K562 (cell line): ENCODE results near the gene MYL10. TPM values are rescaled to one million over a fixed set of nuclear protein-coding genes. Genes with fewer than 3 reads are reported as not detected.

ENCODE experiments used
- ATAC-seq: fragments of 200-7000 bp; cut with Tn5 transposase; 3 replicates; pipeline ENCODE4 v1.9.1; 2020; ENCODE audit warnings: moderate library complexity
- BruUV-seq: library from RNA; stranded (reverse); fragments of 400-500 nt; replicated peaks from 2 replicates; lab custom pipeline; 2021; lab: Mats Ljungman, UMichigan
- CTCF ChIA-PET: fragments of 300-600 bp; formaldehyde crosslinking; extraction: SDS; loops from one replicate; lab custom pipeline; 2021; ENCODE audit warnings: low intra/inter-chr PET ratio; lab: Yijun Ruan, JAX
- POLR2A ChIA-PET: fragments of 300-600, 350-650 bp; sonication (Branson Sonifier 250); formaldehyde crosslinking; extraction: SDS; loops from one replicate; lab custom pipeline; 2021; ENCODE audit warnings: antibody characterized with exemption, inconsistent platforms; lab: Yijun Ruan, JAX
- DNase-seq, 4 experiments: peaks; one replicate each; pipeline versions ENCODE4 v3.0.0 to v3.0.0-alpha.2; 2011 to 2018; ENCODE audit warnings: low spot score in 3 of 4, mixed read lengths in 3 of 4; ENCODE audit errors: extremely low read depth in 1 of 4
- FAIRE-seq: peaks from 2 replicates; lab custom pipeline; 2011; peaks lifted over from hg19 to GRCh38; lab: Jason Lieb, UNC
- H2AFZ ChIP-seq: 2 replicates; pipeline ENCODE4 v1.6.0; 2011; ENCODE audit warnings: low read depth, low read length, control low read depth, inconsistent platforms
- H3K27ac ChIP-seq: fragments of 200-600 bp; 3 replicates; pipeline ENCODE4 v1.8.0; 2011; ENCODE audit warnings: low read depth, mild to moderate bottlenecking, control low read depth, inconsistent platforms, low read length, moderate library complexity, mixed read lengths; ENCODE audit errors: extremely low read depth
- H3K27me3 ChIP-seq, 2 experiments: fragments of 300-600 bp in 1 of 2; 2 replicates in 1 of 2; 3 replicates in 1 of 2; pipeline versions ENCODE4 v1.6.0 to v1.8.0; 2011; ENCODE audit warnings: inconsistent platforms in 2 of 2, low read length in 2 of 2, mild to moderate bottlenecking in 1 of 2, mixed read lengths in 1 of 2, moderate library complexity in 1 of 2; ENCODE audit not compliant: control insufficient read depth in 2 of 2, insufficient read depth in 2 of 2
- H3K36me3 ChIP-seq: fragments of 300-600 bp; 3 replicates; pipeline ENCODE4 v1.8.0; 2011; ENCODE audit warnings: mild to moderate bottlenecking, low read length, inconsistent platforms; ENCODE audit not compliant: control insufficient read depth, insufficient read depth
- H3K4me1 ChIP-seq, 2 experiments: fragments of 200-600 bp in 1 of 2; replicated peaks in 1 of 2; 2 replicates in 1 of 2; 3 replicates in 1 of 2; pipeline versions ENCODE4 v1.5.1 to v1.8.0; 2011; ENCODE audit warnings: inconsistent platforms in 2 of 2, low read length in 2 of 2, mild to moderate bottlenecking in 1 of 2, mixed read lengths in 1 of 2, moderate library complexity in 1 of 2; ENCODE audit not compliant: control insufficient read depth in 2 of 2, insufficient read depth in 2 of 2
- H3K4me2 ChIP-seq: 2 replicates; pipeline ENCODE4 v1.6.1; 2011; ENCODE audit warnings: low read length, control low read depth, inconsistent platforms, mixed read lengths; ENCODE audit not compliant: insufficient read depth
- H3K4me3 ChIP-seq: fragments of 200-600 bp; sonication (generic), shearing (Covaris generic); 2 replicates; pipeline ENCODE4 v1.5.1; 2016; ENCODE audit warnings: control low read depth, inconsistent platforms
- H3K79me2 ChIP-seq: fragments of 200-600 bp; 3 replicates; pipeline ENCODE4 v1.8.0; 2011; ENCODE audit warnings: low read length, inconsistent platforms; ENCODE audit not compliant: control insufficient read depth, insufficient read depth
- H3K9ac ChIP-seq, 2 experiments: 2 replicates each; pipeline versions ENCODE4 v1.6.0 to v1.6.1; 2011; ENCODE audit warnings: low read depth in 2 of 2, low read length in 2 of 2, control low read depth in 1 of 2, inconsistent platforms in 1 of 2, mild to moderate bottlenecking in 1 of 2, mixed read lengths in 1 of 2; ENCODE audit not compliant: insufficient read depth in 1 of 2
- H3K9me1 ChIP-seq: one replicate; pipeline ENCODE4 v1.6.0; 2011; ENCODE audit warnings: inconsistent platforms, mild to moderate bottlenecking, low read length, moderate library complexity; ENCODE audit not compliant: control insufficient read depth, insufficient read depth
- H3K9me3 ChIP-seq: replicated peaks from 2 replicates; pipeline ENCODE4 v1.5.1; 2011; ENCODE audit warnings: low read depth, low read length, inconsistent platforms; ENCODE audit not compliant: control insufficient read depth, insufficient read depth
- H4K20me1 ChIP-seq: replicated peaks from 2 replicates; pipeline ENCODE4 v1.6.1; 2011; ENCODE audit warnings: low read length, inconsistent platforms, mixed read lengths; ENCODE audit not compliant: control insufficient read depth, insufficient read depth
- CAMTA2 ChIP-seq: fragments of 250-450 bp; sonication (Bioruptor Pico); conservative IDR thresholded peaks from 2 replicates; pipeline ENCODE4 v1.5.1; 2022
- CHD1 ChIP-seq: fragments of 200-600 bp; sonication (generic); IDR thresholded peaks from one replicate; pipeline ENCODE4 v1.6.1; 2012; ENCODE audit warnings: mild to moderate bottlenecking, moderate library complexity, low read length, inconsistent platforms
- CREM ChIP-seq: IDR thresholded peaks from 2 replicates; pipeline ENCODE4 v1.6.1; 2014; ENCODE audit warnings: antibody characterized with exemption, low read depth
- JUNB ChIP-seq: fragments of 450-650 bp; formaldehyde crosslinking; conservative IDR thresholded peaks from 2 replicates; pipeline ENCODE4 v1.4.0; 2020; ENCODE audit warnings: mild to moderate bottlenecking
- MGA ChIP-seq: fragments of 450-650 bp; IDR thresholded peaks from 2 replicates; pipeline ENCODE4 v1.6.1; 2016; ENCODE audit warnings: mild to moderate bottlenecking, moderate library complexity
- MNT ChIP-seq, 2 experiments: fragments of 450-650 bp; conservative IDR thresholded peaks; 2 replicates each; pipeline ENCODE4 v1.6.1; 2017; ENCODE audit warnings: mild to moderate bottlenecking in 2 of 2, moderate library complexity in 2 of 2
- PML ChIP-seq: IDR thresholded peaks from 2 replicates; pipeline ENCODE4 v1.6.1; 2012; ENCODE audit warnings: low read length, inconsistent platforms
- PURB ChIP-seq: sonication (generic); formaldehyde crosslinking; IDR thresholded peaks from 2 replicates; pipeline ENCODE4 v1.9.0; 2021; ENCODE audit warnings: low read depth, mild to moderate bottlenecking, missing genetic modification reagents
- WGBS: fragments of 100-300 bp; shearing (Covaris generic); methylation state at CpG from one replicate; pipeline ENCODE4 v1.1.6; 2016; ENCODE audit warnings: low coverage, mixed read lengths; ENCODE audit not compliant: insufficient coverage; ENCODE audit errors: missing lambda C conversion rate; 5-methylcytosine and 5-hydroxymethylcytosine counted together
- in situ Hi-C: fragments of 300-500 bp; cut with MboI; formaldehyde crosslinking; loops from 4 replicates; pipeline ENCODE4 v1.15.0; 2018; ENCODE audit warnings: inconsistent platforms, mixed read lengths
- intact Hi-C: fragments of 100-400 bp; cut with micrococcal nuclease; formaldehyde crosslinking; loops from 2 replicates; pipeline ENCODE4 v1.14.2; 2022
- polyA plus RNA-seq, 8 experiments: library from polyadenylated mRNA; depleted of rRNA in 4 of 8; stranded (reverse) in 5 of 8; unstranded in 3 of 8; fragments of >200 nt; fragmentation: Nextera tagmentation in 2 of 8; fragmentation: Illumina TruSeq in 1 of 8; extraction: Ambion mirVana in 2 of 8; extraction: Trizol in 1 of 8; gene quantifications; 2 replicates each; pipeline versions ENCODE4 v1.2.1 to v1.2.3, GENCODE V29; 2011 to 2014; ENCODE audit warnings: inconsistent platforms in 1 of 8, missing spikeins in 1 of 8
- total RNA-seq, 7 experiments: library from RNA; depleted of rRNA in 6 of 7; stranded (reverse); fragments of >200 nt in 6 of 7; fragmentation: Illumina TruSeq in 2 of 7; extraction: Trizol in 2 of 7; gene quantifications; 2 replicates each; pipeline versions ENCODE4 v1.2.1 to v1.2.3, GENCODE V29; 2011 to 2021; ENCODE audit warnings: low replicate concordance in 1 of 7

MYL10 gene
- total and polyA plus RNA-seq, 9 of the 15 experiments (the other 6 are each of a cell fraction or from before 2014, with no cell fraction given): not detected

GRCh38 chr7:101605611-101606497, 23.2 kb downstream of the MYL10 start:
- intact Hi-C loops (no loop called here), in situ Hi-C loops (no loop called here)
- WGBS: 44% methylated on average over 26 of the region's 26 CpGs
- H3K36me3 ChIP-seq: no peaks in the 10 kb centered on the region
- no peaks in the 10 kb centered on the region for H3K79me2 ChIP-seq
- no peak overlapping the region for H3K27ac ChIP-seq
- POLR2A ChIA-PET: interaction anchor here (0.5 to 1.8 kb wide), 4 partner anchors 10 to 250 kb away, joined by 3 to 4 read pairs (median 3); no protein-coding TSS in a partner anchor
- H4K20me1 ChIP-seq: 0 out of 2 replicates have a peak, but pooled peaks cover 11% of the 10 kb centered on the region
- no peak overlapping the region for H2AFZ ChIP-seq
- no peaks in the 10 kb centered on the region for H3K9me3 ChIP-seq
- TF ChIP-seq PML (no peak), MNT (conservative IDR thresholded peaks at IDR 0.05) (no peak), MGA (no peak), CHD1 (no peak), JUNB (no peak), PURB (no peak), CREM (no peak), CAMTA2 (no peak)
- no peak for FAIRE-seq
- CTCF ChIA-PET: no interaction called here
- no peak for DNase-seq
- no TSS peak for BruUV-seq
- peaks cover 8 to 46% of the 10 kb centered on the region in 2 experiments; a peak in 4 of 5 replicates for H3K27me3 ChIP-seq
- H3K4me2 ChIP-seq: no peak overlapping the region
- no peaks in the 10 kb centered on the region for H3K9me1 ChIP-seq
- no peak overlapping the region for H3K4me3 ChIP-seq
- peak overlapping the region in 1 of 2 experiments; percentile 79; a peak in 1 of 4 replicates for H3K9ac ChIP-seq
- H3K4me1 ChIP-seq: peaks cover 0 to 14% of the 10 kb centered on the region in 2 experiments; a peak in 2 of 5 replicates
- ATAC-seq: no peak
